ENCODE results near the gene BTBD7. TPM values are rescaled to one million over a fixed set of nuclear protein-coding genes. Genes with fewer than 3 reads are reported as not detected.

The BTBD7 gene
- total RNA-seq, 1 donor from 2014 or later, result 55.7 TPM

GRCh38 chr14:93328546-93328945, 4.3 kb downstream of the BTBD7 start:
- no peak for DNase-seq

DNA sequence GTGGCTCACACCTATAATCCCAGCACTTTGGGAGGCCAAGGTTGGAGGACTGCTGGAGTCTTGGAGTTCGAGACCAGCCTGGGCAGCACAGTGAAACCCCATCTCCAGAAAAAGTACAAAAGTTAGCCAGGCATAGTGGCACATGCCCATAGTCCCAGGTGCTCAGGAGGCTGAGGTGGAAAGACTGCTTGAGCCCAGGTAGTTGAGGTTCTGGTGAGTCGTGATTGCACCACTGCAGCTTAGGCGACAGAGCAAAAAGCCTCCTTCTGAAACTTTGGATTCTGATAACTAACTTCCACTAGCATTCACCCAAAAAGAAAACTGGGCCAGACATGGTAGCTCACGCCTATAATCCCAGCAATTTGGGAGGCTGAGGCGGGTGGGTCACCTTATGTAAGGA, 6.6 kb downstream of the BTBD7 start:
- DNase-seq, result no peak

GRCh38 chr14:93323600-93324174, 9.1 kb downstream of the BTBD7 start:
- no peak for DNase-seq

GRCh38 chr14:93322929-93323599, 9.8 kb downstream of the BTBD7 start:
- no peak for DNase-seq

GRCh38 chr14:93320489-93320888, 12.3 kb downstream of the BTBD7 start:
- no peak for DNase-seq

DNA sequence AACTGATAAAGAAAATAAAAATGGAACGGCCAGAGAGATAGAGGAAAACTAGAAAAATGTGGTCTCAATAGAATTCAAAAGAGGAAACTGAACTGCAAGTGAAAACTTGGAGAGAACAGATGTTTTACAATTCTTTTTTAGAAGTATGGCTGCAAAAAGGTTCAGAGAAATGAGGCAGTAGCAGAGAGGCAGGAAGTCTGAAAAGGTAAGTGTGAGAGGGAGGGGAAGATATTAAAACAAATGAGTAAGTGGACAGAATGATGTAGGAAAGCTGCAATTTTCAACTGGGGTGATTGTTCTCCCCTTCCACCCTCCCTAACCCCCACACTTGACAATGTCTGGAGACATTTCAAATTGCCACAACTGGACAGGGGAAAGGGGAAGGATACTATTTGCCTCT, 12.9 kb downstream of the BTBD7 start:
- no peak for DNase-seq

DNA sequence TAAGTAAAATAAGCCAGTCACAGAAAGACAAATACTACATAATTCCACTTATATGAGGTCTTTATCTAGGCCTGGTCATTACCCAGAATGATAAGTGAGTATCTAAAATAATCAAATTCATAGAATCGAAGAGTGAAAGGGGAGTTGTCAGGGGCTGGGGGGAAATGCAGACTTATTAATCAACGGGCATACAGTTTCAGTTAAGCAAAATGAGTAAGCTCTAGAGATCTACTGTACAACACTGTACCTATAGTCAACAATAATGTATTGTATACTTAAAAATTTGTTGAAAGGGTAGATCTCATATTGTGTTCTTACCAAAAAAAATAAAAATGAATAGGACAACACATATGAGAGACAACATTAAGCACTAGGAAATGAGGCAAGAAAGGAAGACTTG, 13.3 kb downstream of the BTBD7 start:
- no peak for DNase-seq

DNA sequence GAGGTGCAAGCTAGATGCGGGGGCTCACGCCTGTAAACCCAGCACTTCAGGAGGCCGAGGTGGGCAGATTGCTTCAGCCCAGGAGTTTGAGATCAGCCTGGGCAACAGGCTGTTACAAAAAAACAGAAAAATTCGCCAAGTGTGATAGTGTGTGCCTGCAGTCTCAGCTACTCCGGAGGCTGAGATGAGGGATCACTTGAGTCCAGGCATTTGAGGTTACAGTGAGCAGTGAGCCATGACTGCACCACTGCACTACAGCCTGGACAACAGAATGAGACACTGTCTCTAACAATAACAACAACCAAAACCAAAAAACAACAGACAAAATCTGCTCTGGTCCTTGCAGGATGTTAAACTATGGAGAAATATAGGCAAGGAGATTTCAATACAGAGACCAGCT, 13.9 kb downstream of the BTBD7 start:
- DNase-seq, result no peak

DNA sequence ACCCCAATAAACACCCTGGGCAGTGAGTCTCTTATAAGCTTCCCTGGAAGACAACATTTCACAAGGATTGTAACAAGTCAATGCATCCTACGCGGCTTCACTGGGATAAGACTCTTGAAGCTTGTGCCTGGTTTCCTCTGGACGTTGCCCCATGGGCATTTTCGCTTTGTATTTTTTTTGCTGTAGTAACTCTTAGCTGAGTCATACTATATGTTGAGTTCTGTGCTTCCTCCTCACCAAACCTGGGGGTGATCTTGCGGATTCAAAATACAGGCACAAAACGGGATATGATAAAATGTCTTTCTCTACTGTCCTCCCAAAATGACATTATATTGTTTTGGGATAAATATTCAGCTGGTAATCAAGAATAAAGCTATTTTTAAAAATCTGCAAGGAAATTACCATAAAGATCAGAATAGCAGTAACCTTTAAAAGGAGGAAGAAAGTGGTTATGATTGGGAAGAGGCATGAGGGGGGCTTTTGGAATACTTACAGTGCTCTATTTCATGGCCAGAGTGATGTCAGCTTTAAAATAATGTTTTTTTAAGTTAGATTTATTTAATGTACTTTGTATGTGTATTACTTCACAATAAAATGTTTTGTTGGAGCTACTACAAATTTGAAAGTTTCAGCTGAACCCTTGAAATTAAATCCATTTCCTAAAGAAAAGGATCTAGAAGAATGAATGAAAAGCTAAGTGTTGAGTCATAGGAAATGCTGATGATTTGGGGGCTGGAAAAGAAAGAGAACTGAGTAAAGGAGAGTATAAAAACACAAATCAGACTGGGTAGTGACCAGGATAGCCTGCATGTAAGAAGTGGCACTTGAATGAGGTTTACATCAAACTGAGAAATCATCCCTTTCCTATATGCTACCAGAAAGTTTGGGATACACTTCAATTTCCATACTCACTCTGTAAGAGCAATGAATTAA, 14.7 kb downstream of the BTBD7 start:
- DNase-seq, result no peak

GRCh38 chr14:93317210-93317874, 15.5 kb downstream of the BTBD7 start:
- DNase-seq, result no peak

DNA sequence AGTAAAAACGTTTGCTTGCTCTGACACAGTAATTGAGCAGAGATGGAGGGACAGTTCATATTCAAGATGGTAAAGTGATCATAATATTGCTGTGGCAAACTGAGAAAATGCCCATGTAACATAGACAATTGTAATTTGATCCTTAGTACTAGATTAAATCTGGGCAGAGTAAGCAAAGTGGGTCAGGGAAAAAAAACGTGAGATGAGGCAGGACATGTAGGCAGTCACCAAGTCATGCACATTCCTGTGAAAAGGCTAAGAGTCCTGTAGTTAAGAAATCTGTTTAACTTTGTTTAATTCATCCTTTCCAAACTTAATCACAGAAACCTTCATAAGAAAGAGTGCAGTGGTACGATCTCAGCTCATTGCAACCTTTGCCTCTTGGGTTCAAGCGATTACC, 16.1 kb downstream of the BTBD7 start:
- no peak for DNase-seq

DNA sequence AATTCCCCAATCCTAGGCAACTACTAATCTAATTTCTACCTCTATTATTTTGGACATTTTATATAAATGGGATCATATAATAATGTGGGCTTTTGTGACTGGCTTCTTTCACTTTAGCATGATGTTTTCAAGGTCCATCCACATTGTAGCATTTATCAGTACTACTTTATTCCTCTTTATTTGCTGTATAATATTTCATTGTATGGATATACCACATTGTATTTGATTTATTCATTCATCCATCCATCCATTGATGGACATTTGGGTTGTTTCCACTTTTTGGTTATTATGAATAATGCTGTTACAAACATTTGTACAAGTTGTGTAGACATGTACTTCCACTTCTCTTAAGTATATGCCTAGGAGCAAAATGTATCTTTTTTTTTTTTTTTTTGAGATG, 17.3 kb downstream of the BTBD7 start:
- no peak for DNase-seq

DNA sequence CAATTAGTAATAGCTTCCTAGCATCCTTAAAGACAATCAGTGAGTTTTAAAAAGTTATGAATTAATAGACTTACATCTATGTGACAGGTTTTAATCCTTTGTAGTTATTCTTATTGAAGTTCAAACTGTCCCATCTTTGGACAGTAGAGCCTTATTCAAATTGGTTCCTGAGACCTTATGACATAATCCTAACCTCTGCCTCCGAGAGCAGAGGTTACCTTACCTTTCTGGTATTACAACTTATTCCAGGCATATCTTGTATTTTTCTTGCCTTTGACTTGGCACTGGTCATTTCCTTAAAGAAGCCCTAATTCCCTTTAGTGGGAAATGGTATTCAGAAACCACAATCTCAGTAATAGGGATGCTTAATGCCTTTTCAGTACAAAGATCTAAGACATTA, 21.8 kb downstream of the BTBD7 start:
- no peak for DNase-seq

GRCh38 chr14:93309427-93309966, 23.3 kb downstream of the BTBD7 start:
- no peak for DNase-seq

DNA sequence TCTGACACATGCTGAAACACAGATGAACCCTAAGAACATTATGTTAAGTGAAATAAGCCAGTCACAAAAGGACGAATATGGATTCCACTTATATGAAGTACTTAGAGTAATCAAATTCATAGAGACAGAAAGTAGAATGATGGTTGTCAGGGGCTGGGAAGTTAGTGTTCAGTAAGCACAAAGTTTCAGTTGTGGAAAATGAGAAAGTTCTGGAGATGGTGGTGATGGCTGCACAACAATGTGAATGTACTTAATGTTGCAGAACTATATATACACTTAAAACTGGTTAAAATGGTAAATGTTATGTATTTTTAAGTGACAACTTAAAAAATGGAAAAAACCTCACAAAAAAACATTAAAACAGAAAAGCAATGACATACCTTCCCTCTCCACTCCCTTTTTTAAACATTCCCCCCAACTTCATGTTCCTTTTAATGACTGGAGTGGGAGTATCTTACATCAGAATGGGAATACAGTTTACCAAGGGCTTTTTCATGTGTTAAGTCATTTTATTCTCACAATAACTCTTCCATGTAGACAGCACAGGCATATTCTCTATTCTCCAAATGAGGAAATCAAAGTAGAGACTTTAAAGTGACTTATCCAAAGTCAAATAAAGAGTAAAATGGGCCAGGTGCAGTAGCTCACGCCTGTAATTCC, 24.0 kb downstream of the BTBD7 start:
- no peak for DNase-seq

DNA sequence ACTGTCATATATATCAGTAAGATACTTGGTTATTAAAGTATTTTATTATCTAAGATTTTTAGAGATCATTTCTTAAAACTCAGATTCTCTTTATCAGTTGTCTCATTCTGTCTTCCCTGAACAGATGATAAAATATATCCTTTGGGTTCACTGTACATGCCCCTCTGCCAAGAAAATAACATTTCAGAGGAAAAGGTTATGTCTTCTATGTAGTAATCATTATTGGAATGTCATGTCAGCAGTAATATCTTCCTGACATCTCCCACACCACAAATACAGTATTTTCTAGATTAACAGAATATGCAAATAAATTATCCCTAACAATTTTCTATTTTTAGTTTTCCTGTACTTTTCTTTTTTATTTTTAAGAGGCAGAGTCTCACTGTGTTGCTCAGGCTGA, 26.0 kb downstream of the BTBD7 start:
- no peak for DNase-seq

- DNase-seq, result no peak
Observed at GRCh38 chr14:93305725-93306418, 27.0 kb downstream of the BTBD7 start.

DNA sequence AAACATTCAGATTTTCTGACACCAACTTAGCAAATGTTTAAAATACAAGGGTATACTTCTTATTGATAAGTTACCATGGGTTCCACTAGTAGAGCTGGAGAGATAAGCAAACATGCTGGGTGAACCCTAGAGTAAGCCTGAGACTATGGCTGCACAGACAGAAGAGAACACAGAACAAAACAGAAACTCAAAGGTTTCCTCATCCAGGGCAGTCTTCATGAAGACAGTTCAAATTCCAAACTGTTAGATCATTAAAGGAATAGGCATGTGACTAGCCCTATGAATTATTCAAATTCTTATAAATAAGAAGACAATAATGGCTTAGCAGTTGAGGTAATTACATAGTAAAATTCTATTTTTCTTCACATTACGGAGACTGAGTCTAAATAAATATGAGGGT, 28.1 kb downstream of the BTBD7 start:
- DNase-seq, result no peak

GRCh38 chr14:93303659-93304058, 29.2 kb downstream of the BTBD7 start:
- DNase-seq, result no peak

DNA sequence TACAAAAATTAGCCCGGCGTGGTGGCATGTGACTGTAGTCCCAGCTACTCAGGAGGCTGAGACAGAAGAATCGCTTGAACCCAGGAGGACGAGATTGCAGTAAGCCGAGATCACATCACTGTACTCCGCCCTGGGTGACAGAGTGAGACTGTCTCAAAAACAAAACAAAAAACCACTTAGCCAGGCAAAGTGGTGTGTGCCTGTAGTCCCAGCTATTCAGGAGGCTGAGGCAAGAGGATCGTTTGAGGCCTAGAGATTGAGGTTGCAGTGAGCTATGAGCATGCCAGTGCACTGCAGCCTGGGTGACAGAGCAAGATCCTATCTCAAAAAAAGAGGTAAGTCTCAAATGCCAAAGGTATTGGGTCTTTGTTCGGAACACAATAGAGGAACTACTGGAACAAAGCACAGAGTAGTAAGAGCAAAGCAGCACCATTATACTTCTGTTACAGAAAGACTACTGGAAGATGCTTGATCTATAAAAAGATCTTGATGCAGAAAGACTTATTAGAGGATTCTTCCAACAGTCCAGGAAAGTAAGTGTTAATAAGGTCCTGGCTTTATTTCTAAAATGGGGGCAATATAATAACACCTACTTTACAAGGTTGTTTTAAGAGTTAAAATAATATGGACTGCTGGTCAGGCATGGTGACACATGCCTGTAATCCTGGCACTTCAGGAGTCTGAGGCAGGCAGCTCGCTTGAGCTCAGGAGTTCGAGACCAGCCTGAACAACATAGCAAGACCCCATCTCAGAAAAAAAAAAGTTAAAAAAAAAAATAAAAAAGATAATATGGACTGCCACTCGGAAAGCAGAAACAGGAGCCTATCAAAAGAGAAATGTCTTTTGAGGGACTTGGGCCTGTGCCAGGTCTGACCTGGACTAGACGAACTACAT, 29.9 kb downstream of the BTBD7 start:
- DNase-seq, result no peak

Data from occipital lobe (tissue), 2 donors.